ENCODE measurements around the gene PPFIA4. TPM values are rescaled to one million over a fixed set of nuclear protein-coding genes. Genes with fewer than 3 reads are reported as not detected.

The PPFIA4 gene
- polyA plus RNA-seq, 1 of the 3 experiments (the other 2 are of a cell fraction) = 4.4 TPM

DNA sequence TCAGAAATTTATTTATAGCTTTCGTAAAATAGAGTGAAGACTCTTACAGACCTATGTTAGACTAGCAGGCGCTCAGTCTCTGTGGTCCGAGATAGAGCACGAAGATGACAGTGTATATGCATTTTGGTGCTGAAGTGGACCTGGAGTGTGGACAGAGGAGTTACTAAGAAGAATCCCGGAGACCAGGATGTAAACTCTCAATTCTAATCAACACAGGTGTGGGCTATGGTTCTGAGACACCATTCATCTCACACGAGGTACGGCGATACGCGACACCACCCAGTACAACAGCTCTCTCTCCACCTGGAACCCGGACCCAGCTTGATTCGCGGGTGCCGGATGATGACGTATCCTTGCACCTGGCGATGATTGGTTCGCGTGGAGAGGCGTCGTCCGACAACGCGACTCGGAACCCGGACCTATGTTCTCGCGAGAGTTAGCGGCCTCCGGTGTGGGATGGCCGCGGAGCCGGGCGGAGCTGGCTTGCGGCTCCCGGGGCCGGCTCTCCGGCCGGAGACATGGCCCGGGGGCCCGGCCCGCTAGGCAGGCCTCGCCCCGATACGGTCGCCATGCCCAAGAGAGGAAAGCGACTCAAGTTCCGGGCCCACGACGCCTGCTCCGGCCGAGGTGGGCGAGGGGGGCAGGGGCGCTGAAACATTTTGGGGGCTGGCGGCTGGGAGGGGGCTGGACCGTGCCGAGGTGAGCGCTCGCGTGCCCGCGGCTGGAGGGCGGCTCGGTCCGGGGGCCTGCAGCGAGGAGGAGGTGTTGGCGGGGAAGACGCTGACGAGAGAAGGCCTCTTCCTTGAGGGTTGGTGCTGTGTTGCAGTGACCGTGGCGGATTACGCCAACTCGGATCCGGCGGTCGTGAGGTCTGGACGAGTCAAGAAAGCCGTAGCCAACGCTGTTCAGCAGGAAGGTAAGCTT, 19.1 kb upstream of the PPFIA4 start, which contains the start of gene TMEM183A:
TSS of gene TMEM183A (plus strand) at position 427 of the 924 bp plus-strand sequence. CDS start at position 519, 92 bp downstream.
- Histone ChIP-seq H3K36me3 (replicated peaks in 1 of 2; ENCODE audit: control insufficient read depth in 1 of 2, insufficient read depth in 2 of 2, low read length in 1 of 2) (peaks cover 25 to 29% of the 10 kb centered on the region in 2 experiments), H3K9me3 (no peaks in the 10 kb centered on the region), H3K79me2 (ENCODE audit: insufficient read depth) (peaks cover 45% of the 10 kb centered on the region), H3K9ac (peak within 1 kb of the TSS; percentile 83), H3K27me3 (ENCODE audit: insufficient read depth) (no peaks in the 10 kb centered on the region), H3K27ac (ENCODE audit: low read depth in 2 of 2, low read length in 1 of 2) (peak within 1 kb of the TSS; percentile 78 to 80), H2AFZ (ENCODE audit: low read depth) (peak within 1 kb of the TSS; percentile 98), H3K4me3 (ENCODE audit: low read depth in 2 of 2, low read length in 1 of 2) (peak within 1 kb of the TSS; percentile 75 to 77), H3K4me1 (ENCODE audit: control insufficient read depth in 1 of 2, insufficient read depth in 2 of 2, low read depth in 1 of 2, low read length in 1 of 2) (peaks cover 6 to 10% of the 10 kb centered on the region in 2 experiments; a peak in 3 of 4 replicates), H3K9me2 (no peaks in the 10 kb centered on the region), H3K4me2 (peak within 1 kb of the TSS; percentile 77), H3F3A (replicated peaks; ENCODE audit: insufficient read depth) (peaks cover 9% of the 10 kb centered on the region), H4K20me1 (ENCODE audit: insufficient read depth) (no peaks in the 10 kb centered on the region; the same call in 1 of the 2 replicates)
- CTCF ChIA-PET = interaction anchor here (0.9 to 2.6 kb wide), 8 partner anchors 8 to 336 kb away, joined by 3 to 10 read pairs (median 4); no protein-coding TSS in a partner anchor
- POLR2A ChIA-PET = interaction anchor here (0.7 to 1.9 kb wide), 10 partner anchors 9 to 119 kb away, joined by 3 to 7 read pairs (median 4); partner anchors contain the start of genes CYB5R1 and KLHL12
- DNase-seq = peak; percentile 93
- 1% methylated on average over 44 of the region's 78 CpGs for WGBS (ENCODE audit: low lambda C conversion rate)
- TF ChIP-seq YY1 (IDR thresholded peaks at IDR 0.05; ENCODE audit: low read depth) (peak; percentile 75; the same call in 1 of the 2 replicates), USF1 (IDR thresholded peaks at IDR 0.05; ENCODE audit: borderline replicate concordance, low read depth) (no peak), JUND (IDR thresholded peaks at IDR 0.05) (no peak), RAD21 (IDR thresholded peaks at IDR 0.05; ENCODE audit: low read length) (no peak), GATA2 (CRISPR knock-in tag; IDR thresholded peaks at IDR 0.05) (no peak), IRF3 (IDR thresholded peaks at IDR 0.05; ENCODE audit: low read depth, low read length) (peak; percentile 55), MXI1 (IDR thresholded peaks at IDR 0.05; ENCODE audit: low read depth, low read length) (peak; percentile 87), FOSL2 (IDR thresholded peaks at IDR 0.05; ENCODE audit: borderline replicate concordance, low read depth) (no peak), CHD2 (IDR thresholded peaks at IDR 0.05; ENCODE audit: low read length, partially characterized antibody) (peak; percentile 99), RXRA (IDR thresholded peaks at IDR 0.05; ENCODE audit: borderline replicate concordance, low read depth) (no peak), RFX5 (IDR thresholded peaks at IDR 0.05; ENCODE audit: low read length) (peak; percentile 90), RCOR1 (IDR thresholded peaks at IDR 0.05; ENCODE audit: low read length) (no peak; the same call in 1 of the 2 replicates), POLR2AphosphoS5 (IDR thresholded peaks at IDR 0.05; ENCODE audit: low read depth, low read length) (peak; percentile 98), GABPA (IDR thresholded peaks at IDR 0.05; ENCODE audit: low read depth) (no peak), USF2 (IDR thresholded peaks at IDR 0.05; ENCODE audit: borderline replicate concordance, low read depth, low read length) (no peak), EP300 (IDR thresholded peaks at IDR 0.05; ENCODE audit: borderline replicate concordance in 1 of 2, low read depth in 1 of 2, low read length in 1 of 2) (no peak), EZH2phosphoT487 (IDR thresholded peaks at IDR 0.05; ENCODE audit: borderline replicate concordance, low read depth) (no peak), SMC3 (IDR thresholded peaks at IDR 0.05; ENCODE audit: low read depth, low read length) (no peak), FOXM1 (IDR thresholded peaks at IDR 0.05; ENCODE audit: low read depth) (no peak), TCF12 (IDR thresholded peaks at IDR 0.05) (no peak), ELF1 (IDR thresholded peaks at IDR 0.05) (peak; percentile 52; the same call in 1 of the 2 replicates), TAF1 (IDR thresholded peaks at IDR 0.05; ENCODE audit: borderline replicate concordance, low read depth, low read length) (peak; percentile 72; the same call in 1 of the 2 replicates), NRF1 (IDR thresholded peaks at IDR 0.05; ENCODE audit: low read depth, low read length) (no peak), MEF2A (IDR thresholded peaks at IDR 0.05; ENCODE audit: borderline replicate concordance, low read depth) (no peak)
- TF ChIP-seq, protein P1, sequence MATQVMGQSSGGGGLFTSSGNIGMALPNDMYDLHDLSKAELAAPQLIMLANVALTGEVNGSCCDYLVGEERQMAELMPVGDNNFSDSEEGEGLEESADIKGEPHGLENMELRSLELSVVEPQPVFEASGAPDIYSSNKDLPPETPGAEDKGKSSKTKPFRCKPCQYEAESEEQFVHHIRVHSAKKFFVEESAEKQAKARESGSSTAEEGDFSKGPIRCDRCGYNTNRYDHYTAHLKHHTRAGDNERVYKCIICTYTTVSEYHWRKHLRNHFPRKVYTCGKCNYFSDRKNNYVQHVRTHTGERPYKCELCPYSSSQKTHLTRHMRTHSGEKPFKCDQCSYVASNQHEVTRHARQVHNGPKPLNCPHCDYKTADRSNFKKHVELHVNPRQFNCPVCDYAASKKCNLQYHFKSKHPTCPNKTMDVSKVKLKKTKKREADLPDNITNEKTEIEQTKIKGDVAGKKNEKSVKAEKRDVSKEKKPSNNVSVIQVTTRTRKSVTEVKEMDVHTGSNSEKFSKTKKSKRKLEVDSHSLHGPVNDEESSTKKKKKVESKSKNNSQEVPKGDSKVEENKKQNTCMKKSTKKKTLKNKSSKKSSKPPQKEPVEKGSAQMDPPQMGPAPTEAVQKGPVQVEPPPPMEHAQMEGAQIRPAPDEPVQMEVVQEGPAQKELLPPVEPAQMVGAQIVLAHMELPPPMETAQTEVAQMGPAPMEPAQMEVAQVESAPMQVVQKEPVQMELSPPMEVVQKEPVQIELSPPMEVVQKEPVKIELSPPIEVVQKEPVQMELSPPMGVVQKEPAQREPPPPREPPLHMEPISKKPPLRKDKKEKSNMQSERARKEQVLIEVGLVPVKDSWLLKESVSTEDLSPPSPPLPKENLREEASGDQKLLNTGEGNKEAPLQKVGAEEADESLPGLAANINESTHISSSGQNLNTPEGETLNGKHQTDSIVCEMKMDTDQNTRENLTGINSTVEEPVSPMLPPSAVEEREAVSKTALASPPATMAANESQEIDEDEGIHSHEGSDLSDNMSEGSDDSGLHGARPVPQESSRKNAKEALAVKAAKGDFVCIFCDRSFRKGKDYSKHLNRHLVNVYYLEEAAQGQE (IDR thresholded peaks at IDR 0.05; ENCODE audit: low read depth, low read length) = 0 out of 2 replicates have a peak, but pooled peaks have one; percentile 6
- TF ChIP-seq, protein P2, sequence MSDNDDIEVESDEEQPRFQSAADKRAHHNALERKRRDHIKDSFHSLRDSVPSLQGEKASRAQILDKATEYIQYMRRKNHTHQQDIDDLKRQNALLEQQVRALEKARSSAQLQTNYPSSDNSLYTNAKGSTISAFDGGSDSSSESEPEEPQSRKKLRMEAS (IDR thresholded peaks at IDR 0.05; ENCODE audit: low read depth) = peak; percentile 90
